Measurements from ENCODE around the gene SERPINB11. TPM values are rescaled to one million over a fixed set of nuclear protein-coding genes. Genes with fewer than 3 reads are reported as not detected.

Gene SERPINB11
- total RNA-seq, 1 experiment from 2014 or later, result not detected

DNA sequence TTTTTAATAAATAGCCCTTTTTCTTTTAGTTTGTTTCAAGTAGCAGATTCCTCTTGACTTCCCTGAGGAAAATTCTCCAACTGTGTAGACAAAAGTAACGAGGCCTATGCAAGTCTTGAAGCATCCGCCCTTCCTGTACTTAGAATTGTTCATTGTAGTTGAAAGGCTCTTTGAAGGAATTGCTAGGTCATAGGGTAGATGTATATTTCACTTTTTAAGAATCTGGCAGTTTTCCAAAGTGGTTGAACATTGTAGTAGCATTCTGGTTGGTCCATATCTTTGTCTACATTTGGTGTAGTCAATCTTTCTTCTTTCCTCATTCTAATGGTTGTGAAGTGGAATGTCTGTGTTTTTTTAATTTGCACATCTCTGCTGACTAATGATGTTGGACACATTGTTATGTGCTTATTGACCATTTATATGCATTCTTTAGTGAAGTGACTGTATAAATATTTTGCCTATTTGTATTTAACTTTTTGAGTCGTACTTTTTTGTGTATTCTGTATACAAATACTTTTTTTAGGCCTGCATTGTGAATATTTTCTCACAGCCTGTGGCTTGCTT lies 5.6 kb upstream of the SERPINB11 start:
- Histone ChIP-seq H3K36me3 (ENCODE audit: control insufficient read depth, insufficient read depth, low read length) (no peaks in the 10 kb centered on the region), H3K27me3 (ENCODE audit: control insufficient read depth, insufficient read depth, low read length) (no peaks in the 10 kb centered on the region), H3K4me1 (ENCODE audit: control insufficient read depth, insufficient read depth, low read length) (no peaks in the 10 kb centered on the region), H3K9me3 (ENCODE audit: control insufficient read depth, insufficient read depth, low read depth, low read length) (no peaks in the 10 kb centered on the region), H3K27ac (ENCODE audit: low read length) (no peak overlapping the region), H3K4me3 (ENCODE audit: low read depth in 2 of 2, low read length in 2 of 2) (no peak overlapping the region)
- ChIA-PET CTCF (no interaction called here), POLR2A (no interaction called here)
- no peak for TF ChIP-seq POLR2AphosphoS5 (IDR thresholded peaks at IDR 0.05; ENCODE audit: low read depth, low read length)
- no peak for TF ChIP-seq REST (IDR thresholded peaks at IDR 0.05; ENCODE audit: insufficient read depth in 1 of 2, low read depth in 2 of 2, low read length in 1 of 2)
- no peak for TF ChIP-seq SIN3A (IDR thresholded peaks at IDR 0.05; ENCODE audit: borderline replicate concordance, insufficient read depth, low read depth, low read length)
- no peak for TF ChIP-seq TCF7L2 (IDR thresholded peaks at IDR 0.05; ENCODE audit: low read depth, low read length)
- TF ChIP-seq CTCF (IDR thresholded peaks at IDR 0.05), result no peak
- DNase-seq (ENCODE audit: low read depth, low spot score), result no peak
- ATAC-seq, result no peak
- BruUV-seq (replicated peaks), result no TSS peak
- intact Hi-C loops (cut with micrococcal nuclease; ENCODE audit: unreplicated experiment) (no loop called here), in situ Hi-C loops (cut with HindIII; ENCODE audit: low pct_unique_long_range_greater_than_20kb, low sequenced_read_pairs) (no loop called here)

GRCh38 chr18:63700501-63700900 lies 2.3 kb upstream of the SERPINB11 start:
- DNase-seq (ENCODE audit: low read depth, low spot score) (no peak), ATAC-seq (no peak)
- in situ Hi-C loops (cut with HindIII; ENCODE audit: low pct_unique_long_range_greater_than_20kb, low sequenced_read_pairs), result no loop called here
- Histone ChIP-seq H3K9me3 (ENCODE audit: control insufficient read depth, insufficient read depth, low read depth, low read length) (no peaks in the 10 kb centered on the region), H3K4me3 (ENCODE audit: low read depth in 2 of 2, low read length in 2 of 2) (no peak overlapping the region), H3K36me3 (ENCODE audit: control insufficient read depth, insufficient read depth, low read length) (no peaks in the 10 kb centered on the region), H3K4me1 (ENCODE audit: control insufficient read depth, insufficient read depth, low read length) (no peaks in the 10 kb centered on the region), H3K27ac (ENCODE audit: low read length) (no peak overlapping the region), H3K27me3 (ENCODE audit: control insufficient read depth, insufficient read depth, low read length) (no peaks in the 10 kb centered on the region)
- ChIA-PET POLR2A (no interaction called here), CTCF (no interaction called here)
- TF ChIP-seq CTCF (IDR thresholded peaks at IDR 0.05) (no peak), REST (IDR thresholded peaks at IDR 0.05; ENCODE audit: insufficient read depth in 1 of 2, low read depth in 2 of 2, low read length in 1 of 2) (no peak), TCF7L2 (IDR thresholded peaks at IDR 0.05; ENCODE audit: low read depth, low read length) (no peak), POLR2AphosphoS5 (IDR thresholded peaks at IDR 0.05; ENCODE audit: low read depth, low read length) (no peak), SIN3A (IDR thresholded peaks at IDR 0.05; ENCODE audit: borderline replicate concordance, insufficient read depth, low read depth, low read length) (no peak)
- no TSS peak for BruUV-seq (replicated peaks)
- intact Hi-C loops (cut with micrococcal nuclease; ENCODE audit: unreplicated experiment), result no loop called here
